GM20000 (cell line): ENCODE data around the gene MYO1A.
"Not testable (repeated sequence)": the region's sequence is repeated elsewhere in the genome, so short reads cannot be mapped to it uniquely, and the experiment has no call there.

Source experiments
- DNase-seq: peaks from one replicate; pipeline ENCODE4 v3.0.0; 2012; ENCODE audit warnings: low spot score
- CTCF ChIP-seq: IDR thresholded peaks from 2 replicates; pipeline ENCODE4 v1.5.1; 2012; ENCODE audit warnings: mild to moderate bottlenecking, control low read depth; ENCODE audit errors: extremely low read depth, missing control alignments

MYO1A gene

GRCh38 chr12:57085999-57086492 is 36.1 kb upstream of the MYO1A start:
- no peak for DNase-seq
- no peak for TF ChIP-seq CTCF

- no peak for TF ChIP-seq CTCF
- no peak for DNase-seq
Observed at GRCh38 chr12:57080855-57081254, 30.9 kb upstream of the MYO1A start.

GRCh38 chr12:57079821-57080220 is 29.9 kb upstream of the MYO1A start:
- DNase-seq = no peak
- TF ChIP-seq CTCF = no peak

GRCh38 chr12:57078519-57079404 is 28.8 kb upstream of the MYO1A start, which contains the start of gene NEMP1:
Gene NEMP1 (minus strand): TSS chr12:57078791. CDS start chr12:57078745, 46 bp downstream.
- peak; percentile 90 for DNase-seq
- TF ChIP-seq CTCF = no peak

GRCh38 chr12:57073566-57074450 is 23.9 kb upstream of the MYO1A start:
- DNase-seq = not testable (repeated sequence)

GRCh38 chr12:57072661-57073060 is 22.7 kb upstream of the MYO1A start:
- no peak for TF ChIP-seq CTCF
- DNase-seq = no peak

GRCh38 chr12:57069523-57069922 is 19.6 kb upstream of the MYO1A start:
- peak; percentile 70 for TF ChIP-seq CTCF
- DNase-seq = peak; percentile 52
